ENCODE results near the gene PHF21A.
"Not testable (repeated sequence)": the region's sequence is repeated elsewhere in the genome, so short reads cannot be mapped to it uniquely, and the experiment has no call there.

PHF21A gene

GRCh38 chr11:45985212-45985611 lies 136.0 kb downstream of the PHF21A start:
- Histone ChIP-seq H3K4me3 (ENCODE audit: low read length in 2 of 2) (no peak overlapping the region), H3K27me3 (ENCODE audit: control insufficient read depth in 1 of 2, insufficient read depth in 2 of 2, low read length in 2 of 2) (no peaks in the 10 kb centered on the region), H3K9ac (ENCODE audit: low read length in 2 of 2) (no peak overlapping the region), H3K36me3 (ENCODE audit: control insufficient read depth in 2 of 2, insufficient read depth in 2 of 2, low read length in 2 of 2) (no peaks in the 10 kb centered on the region), H3K27ac (ENCODE audit: low read length) (no peak overlapping the region), H3K9me3 (ENCODE audit: control insufficient read depth in 2 of 2, low read length in 2 of 2) (no peaks in the 10 kb centered on the region), H3K4me1 (ENCODE audit: control insufficient read depth, insufficient read depth, low read length) (peaks cover 2% of the 10 kb centered on the region)

GRCh38 chr11:45984192-45984591 lies 137.1 kb downstream of the PHF21A start:
- Histone ChIP-seq H3K4me1 (ENCODE audit: control insufficient read depth, insufficient read depth, low read length) (peaks cover 2% of the 10 kb centered on the region), H3K27me3 (ENCODE audit: control insufficient read depth in 1 of 2, insufficient read depth in 2 of 2, low read length in 2 of 2) (no peaks in the 10 kb centered on the region), H3K27ac (ENCODE audit: low read length) (no peak overlapping the region), H3K36me3 (ENCODE audit: control insufficient read depth in 2 of 2, insufficient read depth in 2 of 2, low read length in 2 of 2) (peaks cover 0 to 4% of the 10 kb centered on the region in 2 donors), H3K9ac (ENCODE audit: low read length in 2 of 2) (no peak overlapping the region), H3K9me3 (ENCODE audit: control insufficient read depth in 2 of 2, low read length in 2 of 2) (no peaks in the 10 kb centered on the region), H3K4me3 (ENCODE audit: low read length in 2 of 2) (no peak overlapping the region)

DNA sequence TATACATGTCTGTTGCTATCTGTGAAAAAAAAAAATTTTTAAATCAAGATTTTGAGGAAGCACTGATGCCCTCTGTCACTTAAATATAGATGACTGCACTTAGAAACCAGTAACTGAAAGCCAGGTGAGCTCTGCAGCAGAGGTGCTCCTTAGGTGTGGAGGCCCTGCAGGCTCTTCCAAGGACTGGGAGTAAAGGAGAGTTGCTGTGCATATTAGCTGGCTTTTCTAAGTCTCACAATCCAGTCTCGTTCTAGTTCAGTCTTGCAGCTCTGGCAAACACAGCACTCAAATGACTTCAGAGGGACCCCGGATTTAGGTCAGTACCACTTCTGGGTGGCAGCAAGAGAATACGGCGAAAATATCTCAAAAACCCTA lies 137.8 kb downstream of the PHF21A start:
- Histone ChIP-seq H3K4me3 (ENCODE audit: low read length in 2 of 2) (no peak overlapping the region), H3K27ac (ENCODE audit: low read length) (no peak overlapping the region), H3K27me3 (ENCODE audit: control insufficient read depth in 1 of 2, insufficient read depth in 2 of 2, low read length in 2 of 2) (no peaks in the 10 kb centered on the region), H3K36me3 (ENCODE audit: control insufficient read depth in 2 of 2, insufficient read depth in 2 of 2, low read length in 2 of 2) (peaks cover 4% of the 10 kb centered on the region in 2 donors), H3K4me1 (ENCODE audit: control insufficient read depth, insufficient read depth, low read length) (peaks cover 2% of the 10 kb centered on the region), H3K9me3 (ENCODE audit: control insufficient read depth in 2 of 2, low read length in 2 of 2) (no peaks in the 10 kb centered on the region), H3K9ac (ENCODE audit: low read length in 2 of 2) (no peak overlapping the region)

- Histone ChIP-seq H3K4me1 (ENCODE audit: control insufficient read depth, insufficient read depth, low read length) (peaks cover 2% of the 10 kb centered on the region), H3K9ac (ENCODE audit: low read length in 2 of 2) (no peak overlapping the region), H3K9me3 (ENCODE audit: control insufficient read depth in 2 of 2, low read length in 2 of 2) (no peaks in the 10 kb centered on the region), H3K4me3 (ENCODE audit: low read length in 2 of 2) (no peak overlapping the region), H3K36me3 (ENCODE audit: control insufficient read depth in 2 of 2, insufficient read depth in 2 of 2, low read length in 2 of 2) (peaks cover 4 to 6% of the 10 kb centered on the region in 2 donors), H3K27ac (ENCODE audit: low read length) (no peak overlapping the region), H3K27me3 (ENCODE audit: control insufficient read depth in 1 of 2, insufficient read depth in 2 of 2, low read length in 2 of 2) (no peaks in the 10 kb centered on the region)
Measured at GRCh38 chr11:45982656-45983470, 138.4 kb downstream of the PHF21A start.

DNA sequence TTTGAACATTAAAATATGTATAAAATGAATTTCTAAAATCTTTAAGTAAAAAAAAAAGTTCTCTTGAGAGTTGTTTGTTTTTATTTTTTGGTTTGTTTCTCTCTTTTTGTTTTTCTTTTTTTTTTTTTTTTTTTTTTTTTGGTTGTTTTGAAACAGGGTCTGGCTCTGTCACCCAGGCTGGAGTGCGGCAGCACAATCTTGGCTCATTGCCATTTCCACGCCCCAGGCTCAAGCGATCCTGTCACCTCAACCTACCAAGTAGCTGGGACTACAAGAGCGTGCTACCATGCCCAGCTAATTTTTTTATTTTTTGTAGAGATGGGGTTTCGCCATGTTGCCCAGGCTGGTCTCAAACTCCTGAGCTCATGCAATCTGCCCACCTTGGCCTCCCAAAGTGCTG lies 139.4 kb downstream of the PHF21A start:
- not testable (repeated sequence) for H3K4me1 ChIP-seq (ENCODE audit: control insufficient read depth, insufficient read depth, low read length); H3K27me3 ChIP-seq (ENCODE audit: control insufficient read depth in 1 of 2, insufficient read depth in 2 of 2, low read length in 2 of 2); H3K9ac ChIP-seq (ENCODE audit: low read length in 2 of 2); H3K27ac ChIP-seq (ENCODE audit: low read length); H3K4me3 ChIP-seq (ENCODE audit: low read length in 2 of 2); H3K36me3 ChIP-seq (ENCODE audit: control insufficient read depth in 2 of 2, insufficient read depth in 2 of 2, low read length in 2 of 2); H3K9me3 ChIP-seq (ENCODE audit: control insufficient read depth in 2 of 2, low read length in 2 of 2)

DNA sequence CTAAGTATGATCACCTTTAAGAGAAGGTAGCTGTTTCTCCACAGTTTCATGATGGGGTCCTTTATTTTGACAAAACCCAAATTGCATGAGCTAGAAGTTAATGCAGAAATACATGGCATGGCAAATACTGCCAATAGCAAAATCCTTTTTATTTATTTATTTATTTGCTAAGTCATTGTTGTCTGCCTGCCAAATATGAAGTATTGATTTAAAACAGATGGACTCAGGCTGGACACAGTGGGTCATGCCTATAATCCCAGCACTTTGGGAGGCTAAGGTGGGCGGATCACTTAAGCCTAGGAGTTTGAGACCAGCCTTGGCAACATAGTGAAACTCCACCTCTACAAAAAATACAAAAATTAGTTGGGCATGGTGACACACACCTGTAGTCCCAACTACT lies 146.4 kb downstream of the PHF21A start:
- Histone ChIP-seq H3K4me1 (ENCODE audit: control insufficient read depth, insufficient read depth, low read length) (no peaks in the 10 kb centered on the region), H3K36me3 (ENCODE audit: control insufficient read depth in 2 of 2, insufficient read depth in 2 of 2, low read length in 2 of 2) (peaks cover 13 to 21% of the 10 kb centered on the region in 2 donors), H3K4me3 (ENCODE audit: low read length in 2 of 2) (no peak overlapping the region), H3K27ac (ENCODE audit: low read length) (no peak overlapping the region), H3K27me3 (ENCODE audit: control insufficient read depth in 1 of 2, insufficient read depth in 2 of 2, low read length in 2 of 2) (no peaks in the 10 kb centered on the region), H3K9ac (ENCODE audit: low read length in 2 of 2) (no peak overlapping the region), H3K9me3 (ENCODE audit: control insufficient read depth in 2 of 2, low read length in 2 of 2) (no peaks in the 10 kb centered on the region)

DNA sequence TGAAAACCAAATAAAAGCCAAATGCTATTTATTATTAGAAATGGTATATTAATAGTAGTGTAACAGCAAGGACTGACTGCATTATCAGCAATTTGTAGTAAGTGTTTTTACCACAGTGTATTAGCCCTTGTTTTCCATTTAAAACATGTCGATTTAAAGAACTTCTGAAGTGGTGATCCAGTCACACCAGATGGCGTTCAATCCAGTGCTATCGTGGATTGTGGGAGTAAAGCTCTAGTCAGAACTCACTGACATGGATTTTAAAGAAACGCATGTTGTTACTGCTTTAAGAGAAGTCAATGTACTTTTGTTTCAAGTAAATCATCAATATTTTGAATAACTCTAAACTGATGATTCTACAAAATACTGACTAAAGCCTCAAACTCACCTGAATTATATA lies 147.7 kb downstream of the PHF21A start:
- Histone ChIP-seq H3K27ac (ENCODE audit: low read length) (no peak overlapping the region), H3K9me3 (ENCODE audit: control insufficient read depth in 2 of 2, low read length in 2 of 2) (no peaks in the 10 kb centered on the region), H3K4me1 (ENCODE audit: control insufficient read depth, insufficient read depth, low read length) (no peaks in the 10 kb centered on the region), H3K4me3 (ENCODE audit: low read length in 2 of 2) (no peak overlapping the region), H3K36me3 (ENCODE audit: control insufficient read depth in 2 of 2, insufficient read depth in 2 of 2, low read length in 2 of 2) (peaks cover 20 to 26% of the 10 kb centered on the region in 2 donors), H3K27me3 (ENCODE audit: control insufficient read depth in 1 of 2, insufficient read depth in 2 of 2, low read length in 2 of 2) (no peaks in the 10 kb centered on the region), H3K9ac (ENCODE audit: low read length in 2 of 2) (no peak overlapping the region)

- Histone ChIP-seq H3K9ac (ENCODE audit: low read length in 2 of 2) (no peak overlapping the region), H3K27me3 (ENCODE audit: control insufficient read depth in 1 of 2, insufficient read depth in 2 of 2, low read length in 2 of 2) (no peaks in the 10 kb centered on the region), H3K4me3 (ENCODE audit: low read length in 2 of 2) (no peak overlapping the region), H3K9me3 (ENCODE audit: control insufficient read depth in 2 of 2, low read length in 2 of 2) (no peaks in the 10 kb centered on the region), H3K36me3 (ENCODE audit: control insufficient read depth in 2 of 2, insufficient read depth in 2 of 2, low read length in 2 of 2) (peaks cover 31 to 35% of the 10 kb centered on the region in 2 donors), H3K27ac (ENCODE audit: low read length) (no peak overlapping the region), H3K4me1 (ENCODE audit: control insufficient read depth, insufficient read depth, low read length) (peaks cover 5% of the 10 kb centered on the region)
Measured at GRCh38 chr11:45968901-45969300, 152.4 kb downstream of the PHF21A start.

DNA sequence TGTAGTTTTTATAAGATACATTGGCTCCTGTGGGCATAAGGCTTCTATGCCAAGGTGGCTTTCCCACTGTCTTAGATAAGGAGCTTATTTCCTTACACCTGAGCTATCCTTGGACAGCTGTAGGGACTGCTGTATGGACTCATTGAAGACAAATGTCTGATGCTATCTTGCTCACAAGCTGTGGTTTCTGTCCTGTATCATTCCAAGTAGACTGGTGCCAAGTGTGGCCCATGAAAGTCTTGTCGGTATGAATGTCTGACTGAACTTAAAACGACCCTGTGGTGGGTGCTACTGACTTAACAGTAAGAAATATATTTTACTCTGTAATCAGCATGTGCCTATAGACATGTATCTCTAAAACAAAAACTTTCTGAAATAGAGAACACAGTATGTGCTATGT lies 153.7 kb downstream of the PHF21A start:
- Histone ChIP-seq H3K36me3 (ENCODE audit: control insufficient read depth in 2 of 2, insufficient read depth in 2 of 2, low read length in 2 of 2) (peaks cover 29 to 35% of the 10 kb centered on the region in 2 donors), H3K4me3 (ENCODE audit: low read length in 2 of 2) (no peak overlapping the region), H3K27ac (ENCODE audit: low read length) (no peak overlapping the region), H3K27me3 (ENCODE audit: control insufficient read depth in 1 of 2, insufficient read depth in 2 of 2, low read length in 2 of 2) (no peaks in the 10 kb centered on the region), H3K9ac (ENCODE audit: low read length in 2 of 2) (no peak overlapping the region), H3K4me1 (ENCODE audit: control insufficient read depth, insufficient read depth, low read length) (peaks cover 5% of the 10 kb centered on the region), H3K9me3 (ENCODE audit: control insufficient read depth in 2 of 2, low read length in 2 of 2) (no peaks in the 10 kb centered on the region)

GRCh38 chr11:45964911-45965389 lies 156.3 kb downstream of the PHF21A start:
- Histone ChIP-seq H3K4me1 (ENCODE audit: control insufficient read depth, insufficient read depth, low read length) (peaks cover 5% of the 10 kb centered on the region), H3K9me3 (ENCODE audit: control insufficient read depth in 2 of 2, low read length in 2 of 2) (no peaks in the 10 kb centered on the region), H3K27ac (ENCODE audit: low read length) (peak overlapping the region; percentile 41), H3K4me3 (ENCODE audit: low read length in 2 of 2) (no peak overlapping the region), H3K36me3 (ENCODE audit: control insufficient read depth in 2 of 2, insufficient read depth in 2 of 2, low read length in 2 of 2) (peaks cover 23 to 31% of the 10 kb centered on the region in 2 donors), H3K9ac (ENCODE audit: low read length in 2 of 2) (no peak overlapping the region), H3K27me3 (ENCODE audit: control insufficient read depth in 1 of 2, insufficient read depth in 2 of 2, low read length in 2 of 2) (no peaks in the 10 kb centered on the region)

- H3K27me3 ChIP-seq (ENCODE audit: control insufficient read depth in 1 of 2, insufficient read depth in 2 of 2, low read length in 2 of 2) = no peaks in the 10 kb centered on the region
- H3K36me3 ChIP-seq (ENCODE audit: control insufficient read depth in 2 of 2, insufficient read depth in 2 of 2, low read length in 2 of 2) = peaks cover 4 to 11% of the 10 kb centered on the region in 2 donors
- H3K4me1 ChIP-seq (ENCODE audit: control insufficient read depth, insufficient read depth, low read length) = peaks cover 5% of the 10 kb centered on the region
- no peak overlapping the region for H3K4me3 ChIP-seq (ENCODE audit: low read length in 2 of 2)
- no peaks in the 10 kb centered on the region for H3K9me3 ChIP-seq (ENCODE audit: control insufficient read depth in 2 of 2, low read length in 2 of 2)
- H3K9ac ChIP-seq (ENCODE audit: low read length in 2 of 2) = no peak overlapping the region
- H3K27ac ChIP-seq (ENCODE audit: low read length) = no peak overlapping the region
Measured at GRCh38 chr11:45961751-45962240, 159.5 kb downstream of the PHF21A start.

All from stomach smooth muscle (tissue), 2 donors.